ENCODE measurements around the gene ADISSP.

ADISSP gene

GRCh38 chr20:3733119-3733995 lies 34.2 kb downstream of the ADISSP start:
- TF ChIP-seq SPI1 (IDR thresholded peaks at IDR 0.05; ENCODE audit: low read depth, low read length) (no peak), POLR2A (IDR thresholded peaks at IDR 0.05; ENCODE audit: low read depth, low read length) (no peak), PAX5 (IDR thresholded peaks at IDR 0.05; ENCODE audit: insufficient read depth, low read length, severe bottlenecking) (no peak), TAF1 (IDR thresholded peaks at IDR 0.05; ENCODE audit: low read depth, low read length) (no peak), POLR2AphosphoS5 (IDR thresholded peaks at IDR 0.05; ENCODE audit: low read depth, low read length) (no peak), POU2F2 (IDR thresholded peaks at IDR 0.05; ENCODE audit: low read depth, low read length) (no peak)
- no peak for FAIRE-seq
- no peak for DNase-seq (ENCODE audit: insufficient read length, low spot score)

GRCh38 chr20:3732327-3733118 lies 35.0 kb downstream of the ADISSP start, which contains the start of gene HSPA12B:
Gene HSPA12B (plus strand): TSS chr20:3732685. CDS start chr20:3738675, 5,990 bp downstream.
- DNase-seq (ENCODE audit: insufficient read length, low spot score): no peak
- no peak for FAIRE-seq
- TF ChIP-seq POU2F2 (IDR thresholded peaks at IDR 0.05; ENCODE audit: low read depth, low read length) (no peak), POLR2AphosphoS5 (IDR thresholded peaks at IDR 0.05; ENCODE audit: low read depth, low read length) (no peak), TAF1 (IDR thresholded peaks at IDR 0.05; ENCODE audit: low read depth, low read length) (no peak), PAX5 (IDR thresholded peaks at IDR 0.05; ENCODE audit: insufficient read depth, low read length, severe bottlenecking) (no peak), SPI1 (IDR thresholded peaks at IDR 0.05; ENCODE audit: low read depth, low read length) (no peak), POLR2A (IDR thresholded peaks at IDR 0.05; ENCODE audit: low read depth, low read length) (no peak)

- no peak for FAIRE-seq
- no peak for DNase-seq (ENCODE audit: insufficient read length, low spot score)
- TF ChIP-seq POLR2A (IDR thresholded peaks at IDR 0.05; ENCODE audit: low read depth, low read length) (no peak), SPI1 (IDR thresholded peaks at IDR 0.05; ENCODE audit: low read depth, low read length) (no peak), POLR2AphosphoS5 (IDR thresholded peaks at IDR 0.05; ENCODE audit: low read depth, low read length) (no peak), TAF1 (IDR thresholded peaks at IDR 0.05; ENCODE audit: low read depth, low read length) (no peak), PAX5 (IDR thresholded peaks at IDR 0.05; ENCODE audit: insufficient read depth, low read length, severe bottlenecking) (no peak), POU2F2 (IDR thresholded peaks at IDR 0.05; ENCODE audit: low read depth, low read length) (no peak)
Observed at GRCh38 chr20:3731944-3732326, 35.6 kb downstream of the ADISSP start.

- peak; percentile 67 for FAIRE-seq
- DNase-seq (ENCODE audit: insufficient read length, low spot score): no peak
- TF ChIP-seq TAF1 (IDR thresholded peaks at IDR 0.05; ENCODE audit: low read depth, low read length) (no peak), PAX5 (IDR thresholded peaks at IDR 0.05; ENCODE audit: insufficient read depth, low read length, severe bottlenecking) (no peak), POU2F2 (IDR thresholded peaks at IDR 0.05; ENCODE audit: low read depth, low read length) (no peak), SPI1 (IDR thresholded peaks at IDR 0.05; ENCODE audit: low read depth, low read length) (no peak), POLR2A (IDR thresholded peaks at IDR 0.05; ENCODE audit: low read depth, low read length) (no peak), POLR2AphosphoS5 (IDR thresholded peaks at IDR 0.05; ENCODE audit: low read depth, low read length) (no peak)
Observed at GRCh38 chr20:3730803-3731672, 36.5 kb downstream of the ADISSP start.

- FAIRE-seq (no peak), DNase-seq (ENCODE audit: insufficient read length, low spot score) (no peak)
- TF ChIP-seq POLR2A (IDR thresholded peaks at IDR 0.05; ENCODE audit: low read depth, low read length) (no peak), SPI1 (IDR thresholded peaks at IDR 0.05; ENCODE audit: low read depth, low read length) (no peak), TAF1 (IDR thresholded peaks at IDR 0.05; ENCODE audit: low read depth, low read length) (no peak), POLR2AphosphoS5 (IDR thresholded peaks at IDR 0.05; ENCODE audit: low read depth, low read length) (no peak)
Observed at GRCh38 chr20:3729811-3730540, 37.6 kb downstream of the ADISSP start.

- TF ChIP-seq PAX5 (IDR thresholded peaks at IDR 0.05; ENCODE audit: insufficient read depth, low read length, severe bottlenecking) (no peak), POLR2A (IDR thresholded peaks at IDR 0.05; ENCODE audit: low read depth, low read length) (no peak), POU2F2 (IDR thresholded peaks at IDR 0.05; ENCODE audit: low read depth, low read length) (no peak), TAF1 (IDR thresholded peaks at IDR 0.05; ENCODE audit: low read depth, low read length) (no peak), SPI1 (IDR thresholded peaks at IDR 0.05; ENCODE audit: low read depth, low read length) (no peak), POLR2AphosphoS5 (IDR thresholded peaks at IDR 0.05; ENCODE audit: low read depth, low read length) (no peak)
- DNase-seq (ENCODE audit: insufficient read length, low spot score) (no peak), FAIRE-seq (no peak)
Observed at GRCh38 chr20:3729378-3729777, 38.2 kb downstream of the ADISSP start.

GRCh38 chr20:3728876-3729275 lies 38.7 kb downstream of the ADISSP start:
- FAIRE-seq (no peak), DNase-seq (ENCODE audit: insufficient read length, low spot score) (no peak)
- no peak for TF ChIP-seq TAF1 (IDR thresholded peaks at IDR 0.05; ENCODE audit: low read depth, low read length)
- no peak for TF ChIP-seq PAX5 (IDR thresholded peaks at IDR 0.05; ENCODE audit: insufficient read depth, low read length, severe bottlenecking)
- TF ChIP-seq POLR2A (IDR thresholded peaks at IDR 0.05; ENCODE audit: low read depth, low read length): no peak
- no peak for TF ChIP-seq SPI1 (IDR thresholded peaks at IDR 0.05; ENCODE audit: low read depth, low read length)
- no peak for TF ChIP-seq POLR2AphosphoS5 (IDR thresholded peaks at IDR 0.05; ENCODE audit: low read depth, low read length)
- TF ChIP-seq POU2F2 (IDR thresholded peaks at IDR 0.05; ENCODE audit: low read depth, low read length): no peak

GRCh38 chr20:3728354-3728753 lies 39.2 kb downstream of the ADISSP start:
- no peak for DNase-seq (ENCODE audit: insufficient read length, low spot score)
- no peak for FAIRE-seq
- no peak for TF ChIP-seq POLR2A (IDR thresholded peaks at IDR 0.05; ENCODE audit: low read depth, low read length)
- no peak for TF ChIP-seq PAX5 (IDR thresholded peaks at IDR 0.05; ENCODE audit: insufficient read depth, low read length, severe bottlenecking)
- TF ChIP-seq TAF1 (IDR thresholded peaks at IDR 0.05; ENCODE audit: low read depth, low read length): no peak
- no peak for TF ChIP-seq POU2F2 (IDR thresholded peaks at IDR 0.05; ENCODE audit: low read depth, low read length)
- TF ChIP-seq POLR2AphosphoS5 (IDR thresholded peaks at IDR 0.05; ENCODE audit: low read depth, low read length): no peak
- TF ChIP-seq SPI1 (IDR thresholded peaks at IDR 0.05; ENCODE audit: low read depth, low read length): no peak
